OCI-LY1 (cell line): Measurements from ENCODE around the gene CACNG1.

ENCODE experiments used
- H2AFZ ChIP-seq: fragments of 200-600 bp; sonication (generic), shearing (Covaris generic); 2 replicates; pipeline ENCODE4 v1.6.0; 2014; ENCODE audit warnings: antibody characterized with exemption, mild to moderate bottlenecking, low read length
- H3F3A ChIP-seq: fragments of 200-600 bp; sonication (generic), shearing (Covaris generic); 2 replicates; pipeline ENCODE4 v1.6.0; 2014; ENCODE audit warnings: mild to moderate bottlenecking, antibody characterized with exemption, low read length, moderate library complexity; ENCODE audit not compliant: insufficient read depth
- H3K27ac ChIP-seq: fragments of 200-600 bp; sonication (generic); 2 replicates; pipeline ENCODE4 v1.5.1; 2014; ENCODE audit warnings: low read length, mixed run types, mild to moderate bottlenecking, low read depth; ENCODE audit not compliant: poor library complexity, severe bottlenecking
- H3K27me3 ChIP-seq: fragments of 200-600 bp; sonication (generic); 2 replicates; pipeline ENCODE4 v1.6.0; 2014; ENCODE audit warnings: antibody characterized with exemption, mild to moderate bottlenecking, low read length, moderate library complexity; ENCODE audit not compliant: insufficient read depth
- H3K36me3 ChIP-seq: fragments of 200-600 bp; sonication (generic); 2 replicates; pipeline ENCODE4 v1.6.1; 2014; ENCODE audit warnings: mild to moderate bottlenecking, antibody characterized with exemption, low read length, moderate library complexity, mixed read lengths; ENCODE audit not compliant: insufficient read depth
- H3K4me1 ChIP-seq: fragments of 200-600 bp; sonication (generic); 2 replicates; pipeline ENCODE4 v1.5.1; 2014; ENCODE audit warnings: mild to moderate bottlenecking, low read length, moderate library complexity; ENCODE audit not compliant: insufficient read depth, severe bottlenecking
- H3K4me2 ChIP-seq: fragments of 200-600 bp; sonication (generic), shearing (Covaris generic); 2 replicates; pipeline ENCODE4 v1.6.1; 2014; ENCODE audit warnings: low read length
- H3K4me3 ChIP-seq: fragments of 200-600 bp; sonication (generic); 2 replicates; pipeline ENCODE4 v1.5.1; 2014; ENCODE audit warnings: low read length, low read depth, mild to moderate bottlenecking, mixed read lengths; ENCODE audit not compliant: poor library complexity, severe bottlenecking
- H3K79me2 ChIP-seq: fragments of 200-600 bp; shearing (Covaris generic); 2 replicates; pipeline ENCODE4 v1.6.1; 2016; ENCODE audit warnings: mixed run types, low read length, mixed read lengths; ENCODE audit not compliant: insufficient read depth
- H3K9ac ChIP-seq: fragments of 200-600 bp; sonication (generic), shearing (Covaris generic); 2 replicates; pipeline ENCODE4 v1.6.1; 2014; ENCODE audit warnings: mild to moderate bottlenecking, low read length, mixed read lengths
- H3K9me2 ChIP-seq: fragments of 200-600 bp; sonication (generic), shearing (Covaris generic); 2 replicates; pipeline ENCODE4 v1.6.1; 2014; ENCODE audit warnings: low read depth, mild to moderate bottlenecking, low read length, mixed read lengths
- H3K9me3 ChIP-seq: fragments of 200-600 bp; shearing (Covaris generic); 2 replicates; pipeline ENCODE4 v1.6.1; 2014; ENCODE audit warnings: low read length, mixed read lengths
- H4K20me1 ChIP-seq: fragments of 200-600 bp; sonication (generic), shearing (Covaris generic); 2 replicates; pipeline ENCODE4 v1.6.0; 2016; ENCODE audit warnings: mild to moderate bottlenecking, low read length; ENCODE audit not compliant: insufficient read depth
- EZH2 ChIP-seq: fragments of 200-600 bp; sonication (generic), shearing (Covaris generic); IDR thresholded peaks from 2 replicates; pipeline ENCODE4 v1.8.0; 2017; ENCODE audit warnings: borderline replicate concordance, mixed run types, mild to moderate bottlenecking, antibody characterized with exemption, low read length, moderate library complexity, mixed read lengths
- TF ChIP-seq, protein P1 (sequence below): fragments of 200-600 bp; sonication (generic), shearing (Covaris generic); IDR thresholded peaks from 2 replicates; pipeline ENCODE4 v1.5.1; 2017; ENCODE audit warnings: mild to moderate bottlenecking, antibody characterized with exemption, low read length, moderate library complexity, mixed read lengths

Gene CACNG1

DNA sequence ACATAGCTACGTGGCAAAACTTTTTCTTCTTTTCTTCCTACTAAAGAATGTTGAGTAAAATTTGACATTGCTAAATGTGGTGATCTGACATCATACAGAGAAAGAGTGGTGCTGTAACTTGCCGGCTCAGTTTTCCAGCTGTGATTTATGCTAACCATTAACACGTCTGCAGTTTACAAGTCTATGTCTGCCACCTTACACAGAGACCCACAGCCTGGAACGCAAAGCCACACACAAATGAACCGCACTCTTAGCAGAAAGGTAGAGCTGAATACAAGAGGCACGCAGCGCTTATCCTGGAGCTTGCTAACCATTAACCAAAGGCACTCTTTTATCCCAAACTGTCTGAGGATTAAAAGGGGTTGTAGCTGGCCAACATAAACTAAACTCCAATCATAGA, 31.9 kb downstream of the CACNG1 start:
- Histone ChIP-seq H3K36me3 (peaks cover 34% of the 10 kb centered on the region), H3K9ac (no peak overlapping the region), H3K27ac (no peak overlapping the region), H3K4me1 (no peaks in the 10 kb centered on the region), H3K4me3 (no peak overlapping the region), H3K9me3 (no peaks in the 10 kb centered on the region), H3K79me2 (no peaks in the 10 kb centered on the region), H3K4me2 (no peak overlapping the region), H2AFZ (no peak overlapping the region), H3K9me2 (no peaks in the 10 kb centered on the region), H3F3A (no peaks in the 10 kb centered on the region), H4K20me1 (no peaks in the 10 kb centered on the region), H3K27me3 (no peaks in the 10 kb centered on the region)
- TF ChIP-seq, protein P1, sequence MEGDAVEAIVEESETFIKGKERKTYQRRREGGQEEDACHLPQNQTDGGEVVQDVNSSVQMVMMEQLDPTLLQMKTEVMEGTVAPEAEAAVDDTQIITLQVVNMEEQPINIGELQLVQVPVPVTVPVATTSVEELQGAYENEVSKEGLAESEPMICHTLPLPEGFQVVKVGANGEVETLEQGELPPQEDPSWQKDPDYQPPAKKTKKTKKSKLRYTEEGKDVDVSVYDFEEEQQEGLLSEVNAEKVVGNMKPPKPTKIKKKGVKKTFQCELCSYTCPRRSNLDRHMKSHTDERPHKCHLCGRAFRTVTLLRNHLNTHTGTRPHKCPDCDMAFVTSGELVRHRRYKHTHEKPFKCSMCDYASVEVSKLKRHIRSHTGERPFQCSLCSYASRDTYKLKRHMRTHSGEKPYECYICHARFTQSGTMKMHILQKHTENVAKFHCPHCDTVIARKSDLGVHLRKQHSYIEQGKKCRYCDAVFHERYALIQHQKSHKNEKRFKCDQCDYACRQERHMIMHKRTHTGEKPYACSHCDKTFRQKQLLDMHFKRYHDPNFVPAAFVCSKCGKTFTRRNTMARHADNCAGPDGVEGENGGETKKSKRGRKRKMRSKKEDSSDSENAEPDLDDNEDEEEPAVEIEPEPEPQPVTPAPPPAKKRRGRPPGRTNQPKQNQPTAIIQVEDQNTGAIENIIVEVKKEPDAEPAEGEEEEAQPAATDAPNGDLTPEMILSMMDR, result no peak
- no peak for TF ChIP-seq EZH2

DNA sequence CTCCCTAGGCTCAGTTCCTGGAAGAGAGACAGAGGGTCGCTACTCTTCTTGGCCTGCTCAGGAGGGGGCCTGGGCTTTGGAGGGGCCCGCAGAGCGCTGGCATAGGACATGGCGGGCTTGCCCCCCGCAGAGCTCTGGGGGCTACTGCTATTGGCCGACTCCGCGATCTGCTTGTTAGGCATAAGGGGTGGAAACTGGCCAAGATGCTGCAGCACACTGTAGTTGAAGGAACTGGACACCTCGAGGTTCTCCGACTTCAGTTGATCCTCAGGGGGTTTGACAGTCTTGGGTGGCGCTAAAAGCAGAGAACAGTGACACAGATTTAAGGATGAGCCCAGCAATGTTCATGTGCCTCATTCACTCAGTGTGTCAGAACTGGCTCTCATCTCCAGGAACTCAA, 33.9 kb downstream of the CACNG1 start:
- no peak overlapping the region for H3K4me2 ChIP-seq
- no peak overlapping the region for H3K27ac ChIP-seq
- H3K9me2 ChIP-seq, result no peaks in the 10 kb centered on the region
- no peaks in the 10 kb centered on the region for H4K20me1 ChIP-seq
- no peak for TF ChIP-seq EZH2
- TF ChIP-seq, protein P1, result no peak
- H3K9ac ChIP-seq, result no peak overlapping the region
- no peak overlapping the region for H3K4me3 ChIP-seq
- no peaks in the 10 kb centered on the region for H3K9me3 ChIP-seq
- peaks cover 28% of the 10 kb centered on the region; the same call in 1 of the 2 replicates for H3K36me3 ChIP-seq
- H3K27me3 ChIP-seq, result no peaks in the 10 kb centered on the region
- H3F3A ChIP-seq, result no peaks in the 10 kb centered on the region
- no peaks in the 10 kb centered on the region for H3K79me2 ChIP-seq
- H2AFZ ChIP-seq, result no peak overlapping the region
- no peaks in the 10 kb centered on the region for H3K4me1 ChIP-seq

DNA sequence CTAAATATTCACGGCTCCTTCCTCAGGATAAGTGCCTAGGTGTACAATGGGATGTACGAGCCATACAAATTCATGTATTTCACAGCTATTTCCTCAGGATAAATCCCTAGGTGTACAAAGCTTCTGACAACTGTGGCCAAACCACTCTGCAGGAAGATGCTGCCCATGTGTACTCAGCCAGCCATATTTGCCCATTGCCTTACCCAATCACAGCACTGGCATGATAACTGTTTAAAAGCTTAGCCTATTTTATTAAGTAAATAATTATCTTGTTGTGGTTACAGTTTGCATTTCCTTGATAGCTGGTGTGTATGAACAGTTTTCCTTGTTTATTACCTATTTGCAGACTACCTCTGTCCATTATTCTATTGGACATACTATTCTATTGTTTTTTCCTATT, 35.1 kb downstream of the CACNG1 start:
- Histone ChIP-seq H3K79me2 (no peaks in the 10 kb centered on the region), H3K4me2 (no peak overlapping the region), H3K4me3 (no peak overlapping the region), H3K27ac (no peak overlapping the region), H2AFZ (no peak overlapping the region), H3K9me2 (no peaks in the 10 kb centered on the region), H4K20me1 (no peaks in the 10 kb centered on the region), H3K36me3 (peaks cover 36% of the 10 kb centered on the region; the same call in 1 of the 2 replicates), H3K4me1 (no peaks in the 10 kb centered on the region), H3K27me3 (no peaks in the 10 kb centered on the region), H3F3A (no peaks in the 10 kb centered on the region), H3K9me3 (no peaks in the 10 kb centered on the region), H3K9ac (no peak overlapping the region)
- TF ChIP-seq, protein P1, result no peak
- no peak for TF ChIP-seq EZH2
